Lung (tissue), 12 donors: Measurements from ENCODE around the gene SEC14L1. TPM values are rescaled to one million over a fixed set of nuclear protein-coding genes. Genes with fewer than 3 reads are reported as not detected.

ENCODE experiments used
- ATAC-seq: fragments of 200-7000 bp; cut with Tn5 transposase; one replicate; pipeline ENCODE4 v1.9.1; 2020; ENCODE audit warnings: moderate number of reproducible peaks; ENCODE audit not compliant: insufficient read depth, low FRiP score
- DNase-seq, 3 donors: peaks; one replicate each; pipeline ENCODE4 v3.0.0-alpha.2; 2013 to 2017
- H3K27ac ChIP-seq, 2 donors: one replicate each; pipeline ENCODE4 v1.5.1; 2013; ENCODE audit warnings: mild to moderate bottlenecking in 2 of 2, moderate library complexity in 2 of 2, control low read depth in 1 of 2, inconsistent platforms in 1 of 2, low read depth in 1 of 2, low read length in 1 of 2
- H3K27me3 ChIP-seq, 3 donors: one replicate each; pipeline ENCODE4 v1.5.1; 2013; ENCODE audit warnings: low read length in 2 of 3; ENCODE audit not compliant: control insufficient read depth in 3 of 3, insufficient read depth in 3 of 3
- H3K36me3 ChIP-seq, 4 donors: one replicate each; pipeline ENCODE4 v1.5.1; 2013; ENCODE audit warnings: low read length in 4 of 4, mild to moderate bottlenecking in 1 of 4, moderate library complexity in 1 of 4; ENCODE audit not compliant: control insufficient read depth in 4 of 4, insufficient read depth in 4 of 4
- H3K4me1 ChIP-seq, 5 donors: one replicate each; pipeline ENCODE4 v1.5.1; 2013; ENCODE audit warnings: low read length in 5 of 5, mild to moderate bottlenecking in 2 of 5, moderate library complexity in 1 of 5; ENCODE audit not compliant: control insufficient read depth in 5 of 5, insufficient read depth in 5 of 5
- H3K4me3 ChIP-seq: one replicate; pipeline ENCODE4 v1.5.1; 2013; ENCODE audit warnings: mild to moderate bottlenecking, control low read depth, moderate library complexity
- H3K9ac ChIP-seq, 2 donors: one replicate each; pipeline ENCODE4 v1.5.1; 2013; ENCODE audit warnings: low read length in 2 of 2, control low read depth in 1 of 2; ENCODE audit not compliant: insufficient read depth in 1 of 2
- H3K9me3 ChIP-seq, 4 donors: one replicate each; pipeline ENCODE4 v1.5.1; 2013; ENCODE audit warnings: low read length in 3 of 4, mild to moderate bottlenecking in 1 of 4, moderate library complexity in 1 of 4; ENCODE audit not compliant: control insufficient read depth in 4 of 4, insufficient read depth in 3 of 4
- CTCF ChIP-seq: IDR thresholded peaks from 2 replicates; pipeline ENCODE4 v1.5.1; 2012; ENCODE audit warnings: mild to moderate bottlenecking; ENCODE audit errors: control extremely low read depth, extremely low read depth
- WGBS, 2 donors: extraction: QIAGEN DNeasy Blood & Tissue Kit; methylation state at CpG; one replicate each; pipeline ENCODE4 v1.1.7; 2013; 5-methylcytosine and 5-hydroxymethylcytosine counted together
- polyA plus RNA-seq, 2 donors: library from polyadenylated mRNA; stranded (reverse); fragments of 200-250 nt; gene quantifications; one replicate each; pipeline ENCODE4 v1.2.1, GENCODE V29; 2013
- total RNA-seq, 2 donors: library from RNA; depleted of rRNA in 1 of 2; stranded (reverse); fragments of >200 nt in 1 of 2; gene quantifications; one replicate each; pipeline ENCODE4 v1.2.1, GENCODE V29; 2014 to 2021
- donor health status: control.
- donor health status: control.
- donor health status: Bipolar disorder and iron deficiency.
- donor health status: healthy.
- donor health status: DM: yes; HTN: yes; CAD: no.

The SEC14L1 gene
- total and polyA plus RNA-seq, 4 donors: 41.6 to 171 (median 135) TPM

- no peak for TF ChIP-seq CTCF
- WGBS, 2 donors: 58 to 77% methylated on average over 10 of the region's 10 CpGs
- H3K4me3 ChIP-seq: no peak overlapping the region
- H3K4me1 ChIP-seq: peaks cover 3 to 22% (median 14%) of the 10 kb centered on the region in 5 donors
- ATAC-seq (no peak), DNase-seq (peak; percentile 64 to 83 (median 77))
- no peaks in the 10 kb centered on the region for H3K36me3 ChIP-seq
- no peaks in the 10 kb centered on the region for H3K9me3 ChIP-seq
- H3K27ac ChIP-seq: peak overlapping the region; percentile 64 to 89
- H3K27me3 ChIP-seq: no peaks in the 10 kb centered on the region
- peak overlapping the region in 1 of 2 donors; percentile 40 for H3K9ac ChIP-seq
These were observed 11.7 kb upstream of the SEC14L1 start for GRCh38 chr17:77128896-77129567.

GRCh38 chr17:77129568-77130301 lies 11.0 kb upstream of the SEC14L1 start:
- Histone ChIP-seq H3K4me1 (peaks cover 3 to 22% (median 12%) of the 10 kb centered on the region in 5 donors), H3K27ac (peak overlapping the region; percentile 64 to 76), H3K9me3 (no peaks in the 10 kb centered on the region), H3K9ac (peak overlapping the region in 1 of 2 donors; percentile 40), H3K4me3 (no peak overlapping the region), H3K27me3 (no peaks in the 10 kb centered on the region), H3K36me3 (no peaks in the 10 kb centered on the region)
- no peak for TF ChIP-seq CTCF
- WGBS, 2 donors: 63 to 70% methylated on average over 13 of the region's 13 CpGs
- ATAC-seq (no peak), DNase-seq (peak; percentile 67 to 70 (median 69))

- H3K4me1 ChIP-seq: peaks cover 3 to 22% (median 11%) of the 10 kb centered on the region in 5 donors
- peak overlapping the region in 1 of 2 donors; percentile 82 for H3K27ac ChIP-seq
- H3K36me3 ChIP-seq: no peaks in the 10 kb centered on the region
- no peak for TF ChIP-seq CTCF
- ATAC-seq: no peak
- WGBS, 2 donors: 92 to 96% methylated on average over 9 of the region's 9 CpGs
- H3K4me3 ChIP-seq: no peak overlapping the region
- no peak overlapping the region for H3K9ac ChIP-seq
- H3K9me3 ChIP-seq: no peaks in the 10 kb centered on the region
- no peak for DNase-seq
- no peaks in the 10 kb centered on the region for H3K27me3 ChIP-seq
These were observed 10.2 kb upstream of the SEC14L1 start for GRCh38 chr17:77130525-77130924.
